Stromal cell of bone marrow (primary cell): ENCODE measurements around the gene SVOPL.
"Not testable (repeated sequence)": the region's sequence is repeated elsewhere in the genome, so short reads cannot be mapped to it uniquely, and the experiment has no call there.

Source experiments
- DNase-seq: peaks from one replicate; pipeline ENCODE4 v3.0.0-alpha.2; 2012; ENCODE audit warnings: low read depth

SVOPL gene

DNA sequence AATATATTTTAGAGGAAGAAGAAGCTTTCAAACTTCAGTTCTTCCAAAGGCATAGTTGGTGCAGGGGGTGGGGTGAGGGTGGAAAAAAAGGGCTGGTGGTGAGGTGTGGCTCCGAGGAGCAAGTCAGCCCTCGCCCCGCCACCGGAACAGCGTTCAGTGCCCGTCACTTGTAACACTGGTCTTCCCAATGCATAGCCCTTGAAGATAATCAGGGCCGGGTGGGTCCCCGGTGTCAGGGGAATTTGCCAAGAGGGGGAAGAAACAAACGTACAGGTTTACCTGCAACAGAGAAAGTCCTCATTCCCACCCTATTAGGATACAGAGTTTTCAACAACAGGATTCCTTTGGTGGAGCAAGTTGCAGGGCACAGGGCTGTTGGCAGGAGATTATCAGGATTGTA lies 1.5 kb downstream of the SVOPL start:
- no peak for DNase-seq

DNA sequence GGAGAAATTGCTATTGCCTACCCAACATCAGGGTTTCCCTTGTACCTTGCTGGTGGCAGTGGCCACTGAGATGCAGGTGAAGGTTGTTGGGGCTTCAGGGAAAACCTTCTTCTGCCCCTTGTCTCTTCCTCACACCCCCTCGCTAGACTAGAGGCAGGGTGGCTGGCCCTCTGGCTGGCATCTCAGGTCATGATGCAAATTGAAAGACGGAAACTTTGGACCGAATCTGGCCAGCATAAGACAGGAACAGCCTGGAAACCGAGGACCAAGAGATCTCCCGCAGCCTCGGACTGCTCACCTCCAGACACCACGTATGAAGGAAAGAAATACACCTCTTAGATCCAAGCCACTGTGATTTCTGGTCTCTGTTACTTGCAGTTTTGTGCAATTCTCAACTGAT lies 2.9 kb downstream of the SVOPL start:
- no peak for DNase-seq

DNA sequence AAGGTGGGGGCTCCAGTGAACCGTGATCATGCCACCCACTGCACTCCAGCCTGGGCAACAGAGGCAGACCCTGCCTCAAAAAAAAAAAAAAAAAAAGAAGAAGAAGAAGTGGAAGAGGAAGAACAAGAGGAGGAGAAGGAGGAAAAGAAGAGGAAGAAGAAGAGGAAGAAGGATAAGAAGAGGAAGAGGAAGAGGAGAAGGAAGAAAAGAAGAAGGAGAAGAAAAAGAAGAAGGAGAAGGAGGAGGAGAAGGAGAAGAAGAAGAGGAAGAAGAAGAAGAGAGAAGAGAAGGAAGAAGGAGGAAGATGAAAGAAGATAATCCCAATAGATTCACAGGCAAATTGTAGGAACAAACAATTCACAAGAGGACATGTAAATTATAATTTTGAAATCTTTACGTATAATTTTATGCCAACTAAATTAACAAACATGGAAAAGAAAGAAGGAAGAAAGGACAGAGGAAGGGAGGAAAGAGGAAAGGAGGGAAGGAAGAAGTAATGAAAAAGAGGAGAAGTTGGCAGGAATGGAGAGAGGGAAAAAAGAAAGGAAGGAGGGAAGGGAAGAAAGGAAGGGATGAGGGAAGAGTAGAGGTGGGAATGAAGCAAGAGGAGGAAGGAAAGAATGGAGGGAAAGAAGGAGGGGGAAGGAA lies 3.5 kb downstream of the SVOPL start:
- DNase-seq: no peak

DNA sequence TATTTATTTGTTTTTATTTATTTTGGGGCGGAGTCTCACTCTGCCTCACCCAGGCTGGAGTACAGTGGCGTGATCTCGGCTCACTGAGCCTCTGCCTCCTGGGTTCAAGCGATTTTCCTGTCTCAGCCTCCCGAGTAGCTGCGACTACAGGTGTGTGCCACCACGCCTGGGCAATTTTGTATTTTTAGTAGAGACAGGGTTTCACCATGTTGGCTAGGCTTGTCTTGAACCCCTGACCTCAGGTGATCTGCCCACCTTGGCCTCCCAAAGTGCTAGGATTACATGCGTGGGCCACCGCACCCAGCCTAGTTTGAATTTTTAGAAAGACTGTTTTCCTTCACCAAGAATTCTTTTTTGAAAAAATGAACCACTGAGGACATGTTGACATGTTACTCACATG lies 5.4 kb downstream of the SVOPL start:
- not testable (repeated sequence) for DNase-seq

DNA sequence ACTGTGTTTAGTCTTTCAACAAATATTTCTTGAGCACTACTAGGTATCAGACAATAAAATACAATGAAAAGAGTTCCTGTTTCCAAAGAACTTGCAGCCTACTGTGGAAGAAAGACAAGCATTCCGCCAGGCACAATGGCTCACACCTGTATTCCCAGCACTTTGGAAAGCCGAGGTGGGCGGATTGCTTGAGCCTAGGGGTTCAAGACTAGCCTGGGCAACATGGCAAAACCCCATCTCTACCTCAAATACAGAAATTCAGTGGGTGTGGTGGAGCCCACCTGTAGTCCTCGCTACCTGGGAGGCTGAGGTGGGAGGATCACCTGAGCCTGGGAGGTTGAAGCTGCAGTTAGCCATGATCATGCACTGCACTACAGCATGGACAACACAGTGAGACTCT lies 6.1 kb downstream of the SVOPL start:
- DNase-seq: no peak

DNA sequence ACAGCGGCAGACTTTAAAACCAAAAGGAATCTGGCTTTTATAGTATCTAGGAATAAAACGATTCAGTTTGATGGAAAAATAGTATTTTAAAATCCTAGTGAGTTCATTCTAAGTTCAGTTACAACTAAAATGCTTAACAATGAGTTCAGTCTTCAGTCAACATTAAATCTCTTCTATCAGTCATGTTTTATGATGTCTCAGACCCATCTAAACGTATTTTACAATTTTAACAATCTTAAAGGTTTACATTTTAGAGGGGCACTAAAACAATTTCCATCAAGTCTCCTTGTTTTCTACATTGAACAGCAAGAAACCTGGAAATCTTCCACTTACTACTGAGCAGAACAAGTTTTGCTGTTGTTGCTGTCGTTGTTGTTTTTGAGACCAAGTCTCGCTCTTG lies 10.0 kb downstream of the SVOPL start:
- DNase-seq: no peak

DNA sequence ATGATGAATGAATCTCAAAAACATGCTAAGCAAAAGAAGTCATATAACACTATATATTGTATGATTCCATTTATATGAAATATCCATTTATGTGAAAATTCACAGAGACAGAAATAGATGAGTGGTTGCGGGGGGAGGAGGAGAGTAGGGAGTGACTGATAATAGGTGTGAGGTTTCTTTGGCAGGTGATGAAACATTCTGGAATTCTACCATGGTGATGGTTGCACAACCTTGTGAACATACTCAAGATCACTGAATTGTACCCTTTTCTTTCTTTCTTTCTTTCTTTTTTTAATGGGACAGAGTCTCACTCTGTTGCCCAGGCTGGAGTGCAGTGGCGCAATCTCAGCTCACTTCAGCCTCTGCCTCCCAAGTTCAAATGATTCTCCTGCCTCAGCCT lies 10.7 kb downstream of the SVOPL start:
- DNase-seq: no peak

DNA sequence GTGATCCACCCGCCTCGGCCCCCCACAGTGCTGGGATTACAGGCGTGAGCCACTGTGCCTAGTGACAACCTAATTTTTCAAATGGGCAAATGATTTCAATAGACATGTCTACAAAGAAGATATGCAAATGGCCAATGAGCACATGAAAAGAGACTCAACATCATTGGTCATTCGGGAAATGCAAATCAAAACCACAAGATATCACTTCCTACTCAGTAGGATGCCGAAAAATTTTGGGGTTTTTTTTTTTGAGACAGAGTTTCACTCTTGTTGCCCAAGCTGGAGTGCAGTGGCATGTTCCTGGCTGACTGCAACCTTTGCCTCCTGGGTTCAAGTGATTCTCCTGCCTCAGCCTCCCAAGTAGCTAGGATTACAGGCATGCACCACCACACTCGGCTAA lies 13.1 kb downstream of the SVOPL start:
- DNase-seq: not testable (repeated sequence)

DNA sequence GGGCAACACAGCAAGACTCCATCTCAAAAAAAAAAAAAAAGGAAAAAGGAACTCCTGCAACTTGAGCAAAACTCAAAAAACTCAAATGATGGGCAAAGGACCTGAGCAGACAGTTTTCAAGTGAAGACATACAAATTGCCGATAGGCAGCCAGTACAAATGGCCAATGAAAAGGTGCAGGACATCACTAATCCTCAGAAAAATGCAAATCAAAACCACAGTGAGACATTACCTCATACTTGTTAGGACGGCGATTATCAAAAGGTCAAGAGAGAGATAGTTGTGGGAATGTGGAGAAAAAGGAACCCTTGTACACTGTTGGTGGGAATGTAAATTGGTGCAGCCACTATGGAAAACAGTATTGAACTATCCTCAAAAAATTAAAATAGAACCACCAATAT lies 16.8 kb downstream of the SVOPL start:
- DNase-seq: no peak

DNA sequence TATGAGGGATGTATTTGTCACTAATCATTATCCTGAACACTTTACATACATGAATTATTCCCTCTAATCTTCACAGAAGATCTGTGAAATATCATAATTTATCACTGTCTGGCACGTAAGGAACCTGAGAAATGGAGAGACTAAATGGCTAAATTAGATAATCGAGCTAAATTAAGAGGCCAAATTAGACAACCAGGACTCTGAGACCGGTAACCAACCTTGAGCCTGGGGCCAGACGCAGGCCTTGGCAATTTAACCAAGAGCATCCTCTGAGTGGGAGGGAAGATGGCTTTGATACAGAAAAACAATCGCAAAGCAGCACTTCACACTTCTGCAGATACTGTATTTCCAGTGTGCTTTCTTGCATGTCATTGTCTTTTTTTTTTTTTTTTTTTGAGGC lies 21.4 kb downstream of the SVOPL start:
- no peak for DNase-seq

DNA sequence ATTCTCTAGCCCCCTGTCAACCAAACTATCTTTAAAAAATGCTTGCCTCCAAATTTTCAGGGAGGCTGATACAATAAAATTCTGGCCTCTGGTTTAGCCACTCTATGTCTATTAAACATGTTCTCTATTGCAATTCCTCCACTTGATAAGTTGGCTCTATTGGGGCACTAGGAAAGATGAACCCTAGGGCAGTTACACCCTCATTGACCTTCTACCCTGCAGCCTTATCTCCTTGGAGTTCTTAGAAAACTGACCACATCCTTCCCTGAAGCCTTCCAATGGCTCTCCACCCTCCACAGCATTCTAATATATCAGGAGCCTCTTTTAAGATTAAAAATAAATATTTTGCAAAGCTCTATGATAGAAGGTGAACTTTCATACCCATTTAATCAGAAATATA lies 30.6 kb downstream of the SVOPL start:
- DNase-seq: no peak

DNA sequence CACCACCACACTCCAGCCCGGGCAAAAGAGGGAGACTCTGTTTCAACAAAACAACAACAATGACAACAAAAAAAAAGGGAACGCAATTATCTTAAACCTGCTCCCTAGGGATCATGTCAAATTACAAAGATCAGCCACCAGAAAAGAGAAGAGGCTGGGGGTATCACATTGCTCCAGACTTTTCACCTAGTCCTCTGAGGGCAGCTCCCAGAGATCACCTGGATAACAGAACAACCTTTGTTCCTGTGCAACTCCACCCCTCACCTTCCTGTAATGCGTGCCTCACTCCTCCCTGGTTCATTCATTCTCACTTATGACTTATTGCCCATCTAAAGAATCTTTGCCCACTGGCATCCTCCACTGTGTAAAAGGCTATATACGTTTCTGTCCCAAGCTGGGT lies 31.8 kb downstream of the SVOPL start:
- DNase-seq: no peak

DNA sequence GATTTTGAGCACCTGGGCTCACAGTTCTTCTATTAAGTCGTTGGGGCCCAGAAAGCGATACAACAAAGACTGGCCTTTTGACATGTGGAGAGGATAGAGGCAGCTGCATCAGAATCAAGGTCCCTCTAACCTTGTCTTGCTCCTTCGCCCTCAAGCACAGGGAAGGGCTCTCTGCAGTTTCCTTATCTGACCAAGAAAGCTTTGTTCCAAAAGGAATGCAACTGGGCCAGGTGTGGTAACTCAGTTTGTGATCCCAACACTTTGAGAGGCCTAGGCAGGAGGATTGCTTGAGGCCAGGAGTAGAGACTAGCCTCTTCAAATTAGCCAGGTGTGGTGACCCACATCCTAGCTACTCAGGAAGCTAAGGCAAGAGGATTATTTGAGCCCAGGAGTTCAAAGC lies 32.2 kb downstream of the SVOPL start:
- DNase-seq: no peak

DNA sequence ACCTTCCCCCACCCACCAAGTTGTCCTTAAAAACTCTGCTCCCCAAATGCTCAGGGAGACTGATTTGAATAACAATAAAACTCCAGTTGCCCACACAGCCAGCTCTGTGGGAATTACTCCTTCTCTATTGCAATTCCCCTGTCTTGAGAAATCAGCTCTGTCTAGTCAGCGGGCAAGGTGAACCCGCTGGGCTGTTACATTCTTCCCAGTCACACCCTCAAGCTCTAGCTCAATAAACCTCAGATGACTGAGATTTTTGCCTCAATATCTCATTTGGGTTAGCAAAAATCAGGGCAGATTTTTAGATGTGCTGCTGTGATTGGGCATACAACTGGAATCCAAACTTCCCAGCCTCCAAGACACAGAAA lies 32.9 kb downstream of the SVOPL start:
- DNase-seq: no peak

DNA sequence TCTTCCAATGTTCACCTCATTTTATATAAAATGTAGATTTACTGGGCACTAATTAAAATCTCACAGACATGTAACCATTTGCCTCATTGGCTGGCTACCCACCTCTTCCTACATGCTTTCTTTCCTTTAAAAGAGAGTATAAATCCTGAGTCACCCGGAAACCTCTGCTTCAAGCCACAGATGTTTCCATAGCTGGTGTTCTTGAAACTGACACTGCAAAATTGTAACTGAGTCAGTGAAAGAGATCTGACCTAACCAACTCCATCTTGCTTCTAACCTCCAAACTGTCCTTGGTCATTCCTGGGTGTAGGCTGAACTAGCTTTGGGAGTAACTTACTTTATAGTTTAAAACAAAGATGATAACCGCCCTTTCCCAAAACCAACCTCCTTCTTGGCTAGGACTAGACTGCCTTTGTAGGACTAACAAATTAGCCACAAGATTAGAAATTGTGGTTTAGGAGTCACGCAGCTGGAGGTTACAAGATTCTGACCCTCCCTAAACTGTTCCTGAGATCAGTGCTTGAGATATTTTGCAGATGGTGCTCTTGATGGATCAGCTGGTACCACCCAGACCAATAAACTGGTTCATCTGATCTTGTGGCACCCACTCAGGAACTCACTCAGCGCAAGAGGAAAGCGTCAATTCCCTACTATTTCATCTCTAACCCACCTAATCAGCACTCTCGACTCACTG lies 33.5 kb downstream of the SVOPL start:
- DNase-seq: no peak

DNA sequence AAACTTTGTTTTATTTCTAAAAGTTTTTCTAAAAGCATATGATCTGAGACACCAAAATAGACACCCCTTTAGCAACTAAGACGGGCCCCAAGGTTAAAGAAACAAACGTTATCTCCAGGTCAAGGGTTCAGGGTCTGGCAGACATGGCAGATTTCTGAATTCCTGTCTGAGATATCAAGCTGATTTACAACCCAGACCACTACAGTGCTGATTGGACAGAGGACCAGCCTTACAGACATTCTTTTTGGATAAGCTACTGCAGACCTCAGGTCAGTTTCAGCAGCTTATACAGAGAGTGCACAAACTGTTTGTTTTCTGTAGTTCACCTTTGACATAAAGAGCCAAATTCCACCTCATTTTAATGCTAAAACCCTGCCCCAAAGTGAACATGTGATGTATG lies 34.8 kb downstream of the SVOPL start:
- no peak for DNase-seq

DNA sequence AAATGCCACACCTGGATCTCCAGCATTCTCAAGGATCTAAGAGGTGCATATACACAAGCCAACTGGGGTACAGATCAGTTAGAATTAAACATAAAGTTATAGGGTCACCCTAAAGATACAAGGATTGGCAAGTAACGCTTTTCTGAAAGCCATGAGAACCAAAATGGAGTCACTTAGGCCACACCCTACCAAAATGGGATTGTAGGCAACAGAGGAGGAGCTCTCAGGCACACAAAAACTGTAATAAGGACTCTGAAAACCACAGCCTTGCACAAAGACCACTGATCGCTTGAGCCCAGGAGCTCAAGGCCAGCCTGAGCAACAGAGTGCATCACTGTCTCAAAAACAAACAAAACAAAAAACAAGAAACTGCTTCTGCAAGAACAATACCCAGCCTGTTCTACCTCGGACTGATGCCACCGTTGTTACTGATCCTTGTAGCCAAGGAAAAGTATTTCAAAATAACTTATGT lies 35.5 kb downstream of the SVOPL start:
- DNase-seq: no peak

DNA sequence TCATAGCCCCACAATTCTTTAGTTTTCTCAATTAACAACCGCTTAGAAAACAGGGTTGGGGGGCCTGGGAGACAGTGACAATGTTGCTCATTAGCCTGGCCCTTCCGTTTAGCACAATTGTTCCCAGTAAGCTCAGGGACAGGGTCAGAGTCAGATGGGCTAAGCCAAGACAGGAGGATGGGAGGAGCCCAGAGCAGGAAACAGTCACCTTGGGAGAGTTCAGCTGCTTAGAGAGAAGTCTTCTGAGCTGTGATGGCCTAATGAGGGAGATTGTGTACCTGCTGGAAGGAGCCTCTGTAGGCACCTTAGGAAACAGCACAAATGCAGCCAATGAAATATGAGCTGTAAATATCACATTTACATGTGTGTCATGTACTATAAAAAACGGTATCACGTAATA lies 35.9 kb downstream of the SVOPL start:
- DNase-seq: no peak

DNA sequence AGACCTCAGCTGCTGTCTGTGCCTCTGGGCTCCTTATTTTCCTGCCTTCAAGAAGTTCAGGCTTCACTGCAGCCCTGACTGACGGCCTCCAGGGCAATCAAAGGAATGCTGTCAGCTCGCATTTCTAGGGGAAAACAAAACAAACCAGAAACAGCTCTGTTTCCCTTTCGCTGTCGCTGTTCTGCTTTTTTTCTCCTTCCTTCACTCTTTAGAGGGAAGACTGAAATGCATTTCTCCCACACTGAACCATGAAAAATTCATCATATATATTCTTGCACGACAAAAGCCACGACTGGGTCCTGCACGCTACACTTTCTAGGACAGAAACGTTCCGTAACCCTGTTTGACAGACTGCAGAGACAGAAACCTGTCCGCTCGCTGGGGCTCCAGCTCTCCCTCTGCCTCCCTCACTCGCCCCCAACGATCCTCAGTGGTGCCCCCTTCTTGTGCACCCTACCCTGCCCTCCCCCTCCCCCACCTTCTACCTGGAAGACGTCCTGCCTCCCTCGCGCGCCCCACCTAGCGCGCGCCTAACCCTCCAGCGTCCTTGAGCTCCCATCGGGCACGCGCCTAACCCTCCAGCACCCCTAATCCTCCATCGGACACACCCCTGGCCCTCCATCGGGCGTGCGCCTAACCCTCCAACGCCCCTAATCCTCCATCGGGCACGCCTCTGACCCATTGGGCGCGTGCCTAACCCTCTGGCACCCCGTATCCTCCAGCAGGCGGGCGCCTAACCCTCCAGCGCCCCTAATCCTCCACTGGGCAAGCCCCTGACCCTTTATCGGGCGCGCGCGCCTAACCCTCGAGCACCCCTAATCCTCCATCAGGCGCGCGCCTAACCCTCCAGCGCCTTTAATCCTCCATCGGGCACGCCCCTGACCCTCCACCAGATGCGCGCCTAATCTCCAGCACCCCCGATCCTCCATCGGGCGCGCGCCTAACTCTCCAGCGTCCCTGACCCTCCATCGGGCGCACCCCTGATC lies 37.1 kb downstream of the SVOPL start:
- DNase-seq: peak; percentile 2

DNA sequence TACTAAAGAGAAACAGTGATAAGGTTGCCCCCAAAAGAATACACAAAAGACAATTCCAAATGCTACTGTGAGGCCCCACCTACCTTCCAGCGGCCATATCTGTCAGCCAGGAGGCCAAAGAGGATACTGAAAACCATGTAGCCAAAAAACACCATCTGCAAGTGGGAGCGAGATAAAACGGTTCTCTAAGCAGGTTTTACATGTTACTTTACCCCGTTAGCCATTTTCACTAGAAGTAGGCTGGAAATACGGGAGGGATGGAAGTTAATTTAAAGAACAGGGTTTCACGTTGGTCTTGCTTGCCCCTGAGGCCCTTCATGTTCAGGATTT lies 38.2 kb downstream of the SVOPL start:
- no peak for DNase-seq

DNA sequence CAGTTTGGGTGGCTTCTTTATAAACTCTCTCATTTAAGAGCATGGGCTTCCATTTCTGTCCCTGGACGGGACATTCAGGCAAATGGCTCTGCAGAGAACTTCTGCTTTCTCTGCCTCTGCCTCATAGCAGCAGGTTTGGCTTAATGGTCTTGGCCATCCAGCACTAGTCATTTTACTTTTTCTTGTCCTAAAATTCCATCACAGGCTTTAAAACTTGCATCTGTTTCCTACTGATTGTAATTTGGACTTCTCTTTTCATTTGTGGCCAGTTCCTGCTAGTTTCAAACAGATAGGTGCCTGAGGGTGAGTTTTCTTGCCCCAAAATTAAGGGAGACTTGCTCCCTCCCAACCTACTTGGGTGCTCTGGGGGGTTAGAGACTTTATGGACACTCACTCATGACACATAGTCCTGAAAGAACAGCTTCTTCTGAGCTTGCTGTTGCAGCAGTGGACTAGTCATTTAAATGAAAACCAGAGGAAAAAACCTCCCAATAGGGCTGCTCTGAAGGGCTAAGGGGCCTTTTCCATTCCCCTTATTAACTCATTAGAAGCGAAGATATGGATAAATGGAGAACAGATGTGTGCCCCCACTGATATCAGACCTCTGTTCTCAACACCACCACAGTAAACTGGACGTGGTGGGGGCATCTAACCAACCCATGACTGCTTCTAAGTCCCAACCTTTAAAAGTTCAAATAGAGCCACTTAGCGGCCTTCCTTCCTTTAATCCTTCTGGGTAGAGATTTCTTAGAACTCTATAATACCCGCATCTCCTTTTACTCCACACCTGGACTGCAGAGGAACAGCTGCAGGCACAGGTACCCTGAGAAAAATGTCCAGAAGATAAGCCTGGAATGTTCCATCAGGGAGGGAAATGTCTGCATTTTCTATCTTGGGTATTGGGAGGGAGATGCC lies 38.8 kb downstream of the SVOPL start:
- no peak for DNase-seq

DNA sequence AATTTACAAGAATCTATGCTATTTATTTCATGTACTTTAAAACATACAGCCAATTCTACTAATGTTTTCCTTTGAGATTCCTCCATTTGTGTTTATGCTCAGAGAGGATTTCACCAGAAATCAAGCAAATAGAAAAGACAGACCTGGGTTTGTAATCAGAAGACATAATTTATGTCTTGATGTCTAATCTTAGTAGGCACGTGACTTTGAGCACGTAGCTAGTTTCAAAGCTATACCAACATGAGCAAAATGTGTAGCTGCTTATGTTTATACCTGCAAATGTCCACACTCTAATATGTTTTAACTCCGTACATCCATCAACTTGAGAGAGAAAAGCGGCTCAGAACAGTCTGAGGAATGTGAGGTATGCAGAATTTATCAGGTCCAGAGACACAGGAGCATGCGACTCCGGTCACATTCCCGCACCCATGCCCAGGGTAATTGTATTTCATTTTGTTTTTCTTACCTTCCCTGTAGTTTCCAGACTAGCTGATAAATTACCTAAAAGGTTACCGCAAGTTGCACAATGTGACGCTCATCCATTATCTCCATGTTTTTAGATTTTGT lies 40.0 kb downstream of the SVOPL start:
- no peak for DNase-seq
